Measurements from ENCODE around the gene CBX8. TPM values are rescaled to one million over a fixed set of nuclear protein-coding genes. Genes with fewer than 3 reads are reported as not detected.

CBX8 gene
- total RNA-seq, 2 experiments from 2014 or later: 4.9 to 5.5 TPM

GRCh38 chr17:79797492-79798298 lies 818 bp upstream of the CBX8 start:
- DNase-seq (peak; percentile 58), ATAC-seq (ENCODE audit: low read depth) (peak; percentile 20)
- Mint-ChIP-seq H3K4me3 (no peak overlapping the region), H3K9me3 (no peaks in the 10 kb centered on the region), H3K4me1 (peaks cover 26% of the 10 kb centered on the region), H3K27ac (no peak overlapping the region), H3K27me3 (peaks cover 34% of the 10 kb centered on the region), H3K36me3 (peaks cover 3% of the 10 kb centered on the region)
- POLR2A ChIA-PET: interaction anchor here (0.6 to 3.7 kb wide), 21 partner anchors 8 to 466 kb away, joined by 3 to 45 read pairs (median 6); partner anchors contain the start of genes CBX2 and CBX4

DNA sequence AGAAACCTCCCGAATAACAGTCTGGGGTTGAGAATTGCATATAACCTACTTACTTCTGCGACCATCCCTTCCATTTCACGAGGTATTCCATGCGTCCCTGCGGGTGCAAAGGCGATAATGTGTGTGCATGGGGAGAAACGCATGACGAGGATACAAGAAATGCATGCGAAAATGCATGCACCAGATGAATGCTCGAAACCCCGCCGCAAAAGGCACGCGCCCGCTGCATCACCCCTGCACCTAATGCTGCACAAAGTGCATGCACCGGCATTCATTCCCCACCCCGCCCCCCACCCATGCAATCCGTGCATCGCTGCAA lies 474 bp downstream of the CBX8 start:
- H3K4me1 Mint-ChIP-seq: peaks cover 22% of the 10 kb centered on the region
- peaks cover 3% of the 10 kb centered on the region for H3K36me3 Mint-ChIP-seq
- H3K4me3 Mint-ChIP-seq: peak overlapping the region; percentile 89
- peaks cover 32% of the 10 kb centered on the region for H3K27me3 Mint-ChIP-seq
- ATAC-seq (ENCODE audit: low read depth) (no peak), DNase-seq (no peak)
- H3K9me3 Mint-ChIP-seq: no peaks in the 10 kb centered on the region
- POLR2A ChIA-PET: interaction anchor here (0.6 to 3.7 kb wide), 18 partner anchors 9 to 1838 kb away, joined by 3 to 45 read pairs (median 6); partner anchors contain the start of genes CBX2, CBX4 and TNRC6C
- peak overlapping the region; percentile 76 for H3K27ac Mint-ChIP-seq

DNA sequence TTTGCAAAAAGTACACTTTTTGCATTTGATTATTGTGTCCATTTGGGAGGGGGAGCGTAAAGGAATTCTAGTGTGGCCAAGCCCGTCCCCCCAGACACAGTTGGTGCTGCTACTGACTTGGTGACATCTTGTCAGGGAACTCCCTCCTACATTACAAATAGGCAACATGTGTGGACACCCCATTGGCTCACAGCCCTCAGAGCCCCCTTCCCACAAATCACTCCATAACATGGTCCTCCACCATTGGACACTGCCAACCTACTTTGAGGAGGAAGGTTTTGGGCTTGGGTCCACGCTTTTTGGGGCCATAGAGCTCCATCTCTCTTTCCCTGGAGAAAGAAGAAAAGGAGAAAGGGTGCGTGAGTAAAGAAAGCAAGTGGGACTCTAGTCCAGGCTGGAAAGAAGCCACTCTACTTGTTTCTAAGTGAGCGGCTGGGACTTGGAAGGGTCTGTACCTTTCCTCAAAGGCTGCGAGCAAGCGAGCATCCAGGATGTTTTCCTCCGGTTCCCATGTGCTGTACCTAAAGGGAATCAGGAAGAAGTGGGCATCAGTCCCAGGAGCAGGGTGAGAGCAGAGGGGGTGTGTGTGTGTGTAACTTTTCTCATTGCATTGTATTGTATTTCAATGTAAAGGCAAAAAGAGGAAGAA lies 958 bp downstream of the CBX8 start:
- no peak for DNase-seq
- peaks cover 34% of the 10 kb centered on the region for H3K27me3 Mint-ChIP-seq
- ATAC-seq (ENCODE audit: low read depth): no peak
- POLR2A ChIA-PET: interaction anchor here (1.5 to 3.7 kb wide), 5 partner anchors 9 to 44 kb away, joined by 3 to 45 read pairs (median 12); partner anchors contain the start of genes CBX2 and CBX4
- H3K27ac Mint-ChIP-seq: no peak overlapping the region
- no peaks in the 10 kb centered on the region for H3K9me3 Mint-ChIP-seq
- peaks cover 3% of the 10 kb centered on the region for H3K36me3 Mint-ChIP-seq
- peak overlapping the region; percentile 89 for H3K4me3 Mint-ChIP-seq
- H3K4me1 Mint-ChIP-seq: peaks cover 22% of the 10 kb centered on the region

DNA sequence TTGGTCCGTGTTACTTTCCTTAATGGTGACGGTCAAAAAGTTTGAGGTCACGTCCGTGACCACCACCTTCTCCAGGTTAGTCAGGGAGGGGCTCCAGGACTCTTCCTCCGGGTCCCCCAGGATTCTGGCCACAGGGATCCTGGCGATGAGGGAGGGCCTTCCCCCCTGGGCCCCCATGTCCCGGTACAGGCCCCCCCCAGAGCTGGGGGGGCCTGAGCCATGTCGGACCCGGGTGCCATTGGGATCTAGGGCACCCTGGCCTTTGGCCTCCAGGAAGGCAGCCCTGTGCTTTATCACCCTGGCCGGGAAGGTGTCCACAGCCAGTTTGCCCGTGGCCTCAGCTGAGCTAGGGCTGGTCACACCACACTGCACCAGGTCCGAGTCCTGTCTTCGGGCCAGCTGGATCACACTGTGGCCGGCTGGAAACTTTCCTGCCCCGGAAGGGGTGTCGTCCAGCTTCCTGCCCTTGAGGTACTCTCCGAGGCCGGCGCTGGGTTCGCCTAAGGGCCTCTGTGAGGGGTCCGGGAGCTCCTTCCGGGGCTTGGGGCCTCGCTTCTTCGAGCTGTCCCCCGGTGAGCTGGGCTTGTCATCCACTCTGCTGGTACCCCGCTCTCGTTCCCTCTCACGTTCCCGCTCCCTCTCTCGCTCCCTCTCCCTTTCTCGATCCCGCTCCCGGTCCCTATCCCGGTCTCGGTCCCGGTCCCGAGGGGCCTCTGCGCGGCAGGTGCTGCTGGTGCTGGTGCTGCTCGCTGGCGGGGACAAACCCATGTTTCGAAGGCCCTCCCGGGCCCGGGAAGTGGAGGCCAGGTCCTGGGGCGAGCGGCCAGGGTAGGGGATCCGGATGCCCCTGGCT lies 2.0 kb downstream of the CBX8 start:
- Mint-ChIP-seq H3K27me3 (peaks cover 34% of the 10 kb centered on the region), H3K4me1 (peaks cover 19% of the 10 kb centered on the region), H3K9me3 (no peaks in the 10 kb centered on the region), H3K4me3 (no peak overlapping the region), H3K36me3 (peaks cover 3% of the 10 kb centered on the region), H3K27ac (no peak overlapping the region)
- POLR2A ChIA-PET: interaction anchor here (1.0 to 3.7 kb wide), 3 partner anchors 17 to 45 kb away, joined by 3 to 17 read pairs (median 4); partner anchors contain the start of genes CBX2 and CBX4
- DNase-seq (no peak), ATAC-seq (ENCODE audit: low read depth) (no peak)

GRCh38 chr17:79793924-79794304 lies 3.0 kb downstream of the CBX8 start:
- Mint-ChIP-seq H3K27ac (no peak overlapping the region), H3K36me3 (peaks cover 3% of the 10 kb centered on the region), H3K27me3 (peaks cover 32% of the 10 kb centered on the region), H3K4me1 (peaks cover 13% of the 10 kb centered on the region), H3K4me3 (no peak overlapping the region), H3K9me3 (no peaks in the 10 kb centered on the region)
- ATAC-seq (ENCODE audit: low read depth) (no peak), DNase-seq (no peak)
- POLR2A ChIA-PET: no interaction called here

- POLR2A ChIA-PET: no interaction called here
- H3K36me3 Mint-ChIP-seq: peaks cover 3% of the 10 kb centered on the region
- peaks cover 32% of the 10 kb centered on the region for H3K27me3 Mint-ChIP-seq
- no peak overlapping the region for H3K4me3 Mint-ChIP-seq
- DNase-seq (no peak), ATAC-seq (ENCODE audit: low read depth) (no peak)
- peaks cover 11% of the 10 kb centered on the region for H3K4me1 Mint-ChIP-seq
- H3K27ac Mint-ChIP-seq: no peak overlapping the region
- H3K9me3 Mint-ChIP-seq: no peaks in the 10 kb centered on the region
Observed at GRCh38 chr17:79792984-79793923, 3.6 kb downstream of the CBX8 start.

- Mint-ChIP-seq H3K4me1 (peaks cover 11% of the 10 kb centered on the region), H3K9me3 (no peaks in the 10 kb centered on the region), H3K27me3 (peaks cover 41% of the 10 kb centered on the region), H3K27ac (no peak overlapping the region), H3K36me3 (peaks cover 3% of the 10 kb centered on the region), H3K4me3 (no peak overlapping the region)
- no peak for ATAC-seq (ENCODE audit: low read depth)
- DNase-seq: no peak
- POLR2A ChIA-PET: no interaction called here
Observed at GRCh38 chr17:79792341-79792871, 4.5 kb downstream of the CBX8 start.

DNA sequence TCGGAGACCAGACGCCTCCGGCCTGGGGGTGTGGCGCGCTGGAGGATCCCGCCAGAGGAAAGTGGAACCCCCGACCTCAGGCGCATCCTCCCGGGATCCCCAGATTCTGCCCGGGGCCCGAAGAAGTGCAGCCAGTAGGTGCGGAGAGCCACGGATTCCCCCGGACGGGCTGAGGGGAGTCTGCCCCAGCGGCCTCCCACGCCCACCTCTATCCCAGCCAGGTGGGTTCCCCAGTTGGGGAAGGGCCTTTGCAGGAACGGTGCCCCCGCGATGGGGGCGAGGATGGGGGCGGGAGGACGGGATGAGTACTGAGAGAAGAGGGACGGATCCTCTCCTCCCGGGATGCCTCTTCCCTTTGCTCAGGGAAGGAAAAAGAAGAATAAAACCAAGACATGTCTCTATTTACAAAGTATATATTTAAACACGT lies 5.1 kb downstream of the CBX8 start:
- H3K4me1 Mint-ChIP-seq: peaks cover 11% of the 10 kb centered on the region
- H3K36me3 Mint-ChIP-seq: peaks cover 3% of the 10 kb centered on the region
- no peak overlapping the region for H3K4me3 Mint-ChIP-seq
- H3K9me3 Mint-ChIP-seq: no peaks in the 10 kb centered on the region
- peaks cover 44% of the 10 kb centered on the region for H3K27me3 Mint-ChIP-seq
- no peak overlapping the region for H3K27ac Mint-ChIP-seq
- DNase-seq: no peak
- ATAC-seq (ENCODE audit: low read depth): no peak
- POLR2A ChIA-PET: no interaction called here

DNA sequence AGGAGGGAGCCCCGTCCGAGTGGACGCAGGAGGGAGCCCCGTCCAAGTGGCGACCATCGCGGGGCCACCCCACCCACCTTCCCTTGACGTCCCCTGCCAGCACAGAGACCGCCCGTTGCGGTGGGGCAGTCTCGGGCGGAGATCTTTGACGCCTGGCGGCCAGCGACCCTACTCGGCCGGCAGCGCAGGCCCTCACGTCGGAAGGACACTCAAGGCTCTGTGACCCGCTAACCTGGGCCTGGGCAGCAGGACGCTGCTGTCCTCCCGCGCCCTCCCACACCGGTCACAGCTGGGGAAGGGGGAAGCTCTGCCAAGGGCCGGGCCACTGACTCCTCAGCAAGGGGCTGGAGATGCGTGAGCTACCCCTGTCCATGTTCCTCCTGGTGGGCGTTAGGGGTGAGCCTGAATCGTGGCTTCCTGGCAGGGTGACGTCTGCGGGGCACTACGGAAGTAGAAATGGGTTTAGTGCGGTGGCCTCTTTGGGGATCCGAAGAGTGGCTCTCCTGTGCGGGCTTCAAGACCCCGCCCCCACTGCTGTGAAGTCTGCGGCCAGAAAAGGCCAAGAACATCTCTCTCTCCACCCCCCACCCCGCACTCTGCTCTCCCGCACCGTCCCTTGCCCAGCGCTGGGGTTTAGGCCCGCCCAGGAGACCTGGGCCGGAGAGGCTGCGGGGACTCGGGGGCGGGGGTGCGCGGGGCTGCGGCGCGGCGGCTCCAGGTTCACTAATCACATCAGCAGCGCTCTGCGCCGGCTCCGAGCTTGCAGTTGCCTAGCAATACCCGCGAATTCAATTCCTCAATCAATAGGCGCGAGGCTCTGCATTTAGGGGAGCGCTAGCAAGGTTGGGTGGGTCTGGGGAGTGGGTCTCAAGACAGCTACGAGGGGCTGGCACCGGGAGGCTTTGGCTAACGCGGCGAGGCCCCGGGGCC lies 5.8 kb downstream of the CBX8 start:
- Mint-ChIP-seq H3K9me3 (no peaks in the 10 kb centered on the region), H3K36me3 (peaks cover 3% of the 10 kb centered on the region), H3K4me3 (no peak overlapping the region), H3K27me3 (peaks cover 50% of the 10 kb centered on the region), H3K27ac (no peak overlapping the region), H3K4me1 (peaks cover 7% of the 10 kb centered on the region)
- DNase-seq: peak; percentile 46
- POLR2A ChIA-PET: no interaction called here
- no peak for ATAC-seq (ENCODE audit: low read depth)

- Mint-ChIP-seq H3K9me3 (no peaks in the 10 kb centered on the region), H3K36me3 (peaks cover 3% of the 10 kb centered on the region), H3K27ac (no peak overlapping the region), H3K27me3 (peaks cover 50% of the 10 kb centered on the region), H3K4me1 (peaks cover 2% of the 10 kb centered on the region), H3K4me3 (peak overlapping the region; percentile 13)
- ATAC-seq (ENCODE audit: low read depth) (peak; percentile 21), DNase-seq (peak; percentile 62)
- POLR2A ChIA-PET: interaction anchor here (1.1 kb wide), 1 partner anchor 18 kb away, joined by 3 read pairs; no protein-coding TSS in a partner anchor
Observed at GRCh38 chr17:79789943-79790804, 6.7 kb downstream of the CBX8 start.
